ENCODE data around the gene ESR2.

- no peak for TF ChIP-seq POLR2AphosphoS5 (IDR thresholded peaks at IDR 0.05; ENCODE audit: insufficient read depth in 1 of 2, low read depth in 1 of 2)
- no peak for TF ChIP-seq CTCF (IDR thresholded peaks at IDR 0.05)
Observed at GRCh38 chr14:64279704-64280668, 14.2 kb downstream of the ESR2 start.
